Naive thymus-derived CD4-positive, alpha-beta T cell (primary cell): ENCODE data around the gene TCTN2. TPM values are rescaled to one million over a fixed set of nuclear protein-coding genes. Genes with fewer than 3 reads are reported as not detected.
A peak's percentile ranks its signal among the peaks of the same experiment; 100 is the strongest.

Experiments used
- ATAC-seq: fragments of 150-1000 bp; cut with Tn5 transposase; 2 replicates; pipeline ENCODE4 v1.10.0; 2021; ENCODE audit warnings: mild to moderate bottlenecking, moderate library complexity
- CTCF ChIA-PET: fragments of 350-600 bp; sonication (Branson Sonifier 250); formaldehyde crosslinking; loops from one replicate; lab custom pipeline; 2021; ENCODE audit warnings: antibody characterized with exemption; lab: Charles Lee
- POLR2A ChIA-PET: fragments of 350-600 bp; sonication (Branson Sonifier 250); formaldehyde crosslinking; loops from one replicate; lab custom pipeline; 2021; ENCODE audit warnings: antibody characterized with exemption, inconsistent platforms; lab: Charles Lee
- DNase-seq, 9 donors: peaks; one replicate each; pipeline versions ENCODE4 v3.0.0 to v3.0.0-alpha.2; 2020 to 2022; ENCODE audit warnings: mixed read lengths in 1 of 9
- H3K27ac ChIP-seq: one replicate; pipeline ENCODE4 v1.7.0; 2013; ENCODE audit warnings: mild to moderate bottlenecking, low read depth, low read length, moderate library complexity
- H3K27me3 ChIP-seq, 2 donors: one replicate each; pipeline ENCODE4 v1.7.0; 2013; ENCODE audit warnings: low read length in 2 of 2, mild to moderate bottlenecking in 2 of 2, moderate library complexity in 2 of 2; ENCODE audit not compliant: control insufficient read depth in 2 of 2, insufficient read depth in 2 of 2
- H3K36me3 ChIP-seq, 3 experiments: 1 replicate in 2 of 3; 2 replicates in 1 of 3; pipeline ENCODE4 v1.7.0; 2013; ENCODE audit warnings: low read length in 3 of 3, mild to moderate bottlenecking in 3 of 3, moderate library complexity in 1 of 3; ENCODE audit not compliant: insufficient read depth in 3 of 3, control insufficient read depth in 2 of 3
- H3K4me1 ChIP-seq, 2 donors: one replicate each; pipeline ENCODE4 v1.7.0; 2013; ENCODE audit warnings: low read length in 2 of 2, mild to moderate bottlenecking in 2 of 2, moderate library complexity in 1 of 2; ENCODE audit not compliant: control insufficient read depth in 2 of 2, insufficient read depth in 2 of 2
- H3K4me3 ChIP-seq: 2 replicates; pipeline ENCODE4 v1.7.0; 2013; ENCODE audit warnings: mild to moderate bottlenecking, low read length
- H3K9me3 ChIP-seq, 3 experiments: 1 replicate in 2 of 3; 2 replicates in 1 of 3; pipeline ENCODE4 v1.7.0; 2013; ENCODE audit warnings: low read length in 3 of 3; ENCODE audit not compliant: control insufficient read depth in 2 of 3
- H3K27ac Mint-ChIP-seq, 9 donors: one replicate each; pipeline ENCODE4 v1.8.0; 2020 to 2022; ENCODE audit warnings: mixed read lengths in 9 of 9, mild to moderate bottlenecking in 8 of 9, moderate library complexity in 5 of 9, inconsistent platforms in 2 of 9
- H3K27me3 Mint-ChIP-seq, 5 donors: one replicate each; pipeline ENCODE4 v1.8.0; 2021 to 2022; ENCODE audit warnings: mixed read lengths in 5 of 5, mild to moderate bottlenecking in 1 of 5
- H3K36me3 Mint-ChIP-seq, 5 donors: one replicate each; pipeline ENCODE4 v1.8.0; 2020 to 2022; ENCODE audit warnings: mixed read lengths in 5 of 5, mild to moderate bottlenecking in 3 of 5, inconsistent platforms in 1 of 5
- H3K4me1 Mint-ChIP-seq, 7 donors: one replicate each; pipeline ENCODE4 v1.8.0; 2020 to 2022; ENCODE audit warnings: mixed read lengths in 7 of 7, mild to moderate bottlenecking in 3 of 7, inconsistent platforms in 1 of 7
- H3K4me3 Mint-ChIP-seq, 10 donors: one replicate each; pipeline ENCODE4 v1.8.0; 2020 to 2022; ENCODE audit warnings: mild to moderate bottlenecking in 10 of 10, mixed read lengths in 10 of 10, moderate library complexity in 6 of 10, inconsistent platforms in 2 of 10
- H3K9me3 Mint-ChIP-seq, 11 donors: one replicate each; pipeline ENCODE4 v1.8.0; 2020 to 2022; ENCODE audit warnings: mixed read lengths in 11 of 11, mild to moderate bottlenecking in 4 of 11, inconsistent platforms in 1 of 11, moderate library complexity in 1 of 11
- intact Hi-C, 2 donors: fragments of 100-400 bp; cut with micrococcal nuclease; formaldehyde crosslinking; loops; one replicate each; pipeline ENCODE4 v1.15.1; 2023
- polyA plus RNA-seq, 2 donors: library from polyadenylated mRNA; unstranded; fragments of 300-500 nt; fragmentation: Illumina TruSeq; gene quantifications; one replicate each; pipeline ENCODE4 v1.2.3, GENCODE V29; 2021
- total RNA-seq, 6 experiments: library from RNA in 5 of 6; stranded (reverse) in 5 of 6; gene quantifications; 1 replicate in 5 of 6; 2 replicates in 1 of 6; pipeline ENCODE4 v1.2.3 and lab custom pipeline; 2021 to 2026

The TCTN2 gene
- total and polyA plus RNA-seq, 7 experiments from 2014 or later: 1.1 to 9.1 (median 4.9) TPM

GRCh38 chr12:123726244-123726643 is 55.3 kb downstream of the TCTN2 start:
- Mint-ChIP-seq H3K27me3 (no peaks in the 10 kb centered on the region), H3K4me1 (peaks cover 4 to 25% (median 9%) of the 10 kb centered on the region in 7 donors), H3K9me3 (no peaks in the 10 kb centered on the region), H3K4me3 (no peak overlapping the region), H3K27ac (peak overlapping the region in 3 of 9 donors; percentile 4 to 28 (median 25)), H3K36me3 (peaks cover under 1 to 46% (median 27%) of the 10 kb centered on the region in 5 donors)
- Histone ChIP-seq H3K9me3 (no peaks in the 10 kb centered on the region), H3K4me3 (no peak overlapping the region), H3K36me3 (peaks cover 0 to 56% (median 14%) of the 10 kb centered on the region in 3 experiments), H3K4me1 (no peaks in the 10 kb centered on the region), H3K27me3 (no peaks in the 10 kb centered on the region), H3K27ac (no peak overlapping the region)
- intact Hi-C loops: no loop called here
- CTCF ChIA-PET: no interaction called here
- DNase-seq (no peak), ATAC-seq (no peak)
- POLR2A ChIA-PET: interaction anchor here (1.5 kb wide), 1 partner anchor 9 kb away, joined by 3 read pairs; no protein-coding TSS in a partner anchor

DNA sequence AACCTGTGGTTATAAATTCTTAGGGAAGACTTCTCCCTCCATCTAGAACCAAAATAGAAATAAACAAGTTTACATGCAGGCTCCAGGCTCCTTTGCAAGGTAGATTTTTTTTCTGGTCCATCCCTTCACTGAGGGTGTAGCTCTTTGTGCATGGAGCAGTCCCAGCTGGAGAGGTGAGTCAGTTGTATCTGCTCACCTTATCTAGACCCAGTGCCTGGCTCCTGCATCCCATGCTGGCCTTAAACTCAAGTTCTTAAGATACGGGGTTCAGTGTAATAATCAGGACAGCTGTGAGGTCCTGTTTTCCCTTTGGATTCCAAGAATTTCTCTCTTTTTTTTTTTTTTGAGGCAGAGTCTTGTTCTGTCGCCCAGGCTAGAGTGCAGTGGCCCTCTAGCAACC is 56.0 kb downstream of the TCTN2 start:
- Histone ChIP-seq H3K27me3 (no peaks in the 10 kb centered on the region), H3K27ac (no peak overlapping the region), H3K36me3 (peaks cover 0 to 58% (median 12%) of the 10 kb centered on the region in 3 experiments), H3K4me1 (no peaks in the 10 kb centered on the region), H3K9me3 (no peaks in the 10 kb centered on the region), H3K4me3 (no peak overlapping the region)
- Mint-ChIP-seq H3K4me3 (no peak overlapping the region), H3K36me3 (peaks cover 8 to 53% (median 34%) of the 10 kb centered on the region in 5 donors), H3K4me1 (peaks cover 4 to 21% (median 10%) of the 10 kb centered on the region in 7 donors), H3K27ac (no peak overlapping the region), H3K27me3 (no peaks in the 10 kb centered on the region), H3K9me3 (no peaks in the 10 kb centered on the region)
- POLR2A ChIA-PET: no interaction called here
- CTCF ChIA-PET: no interaction called here
- intact Hi-C loops: no loop called here
- ATAC-seq (no peak), DNase-seq (no peak)

GRCh38 chr12:123727878-123728277 is 57.0 kb downstream of the TCTN2 start:
- H3K36me3 Mint-ChIP-seq: peaks cover 13 to 58% (median 41%) of the 10 kb centered on the region in 5 donors
- peaks cover 0 to 60% (median 12%) of the 10 kb centered on the region in 3 experiments for H3K36me3 ChIP-seq
- H3K4me1 ChIP-seq: no peaks in the 10 kb centered on the region
- H3K9me3 ChIP-seq: no peaks in the 10 kb centered on the region
- ChIA-PET POLR2A (no interaction called here), CTCF (no interaction called here)
- no peak for DNase-seq
- H3K27me3 ChIP-seq: no peaks in the 10 kb centered on the region
- peaks cover 4 to 18% (median 9%) of the 10 kb centered on the region in 7 donors for H3K4me1 Mint-ChIP-seq
- no peak overlapping the region for H3K27ac ChIP-seq
- no peak overlapping the region for H3K4me3 Mint-ChIP-seq
- ATAC-seq: no peak
- no peaks in the 10 kb centered on the region for H3K9me3 Mint-ChIP-seq
- intact Hi-C loops: no loop called here
- H3K4me3 ChIP-seq: no peak overlapping the region
- H3K27ac Mint-ChIP-seq: no peak overlapping the region
- H3K27me3 Mint-ChIP-seq: no peaks in the 10 kb centered on the region

DNA sequence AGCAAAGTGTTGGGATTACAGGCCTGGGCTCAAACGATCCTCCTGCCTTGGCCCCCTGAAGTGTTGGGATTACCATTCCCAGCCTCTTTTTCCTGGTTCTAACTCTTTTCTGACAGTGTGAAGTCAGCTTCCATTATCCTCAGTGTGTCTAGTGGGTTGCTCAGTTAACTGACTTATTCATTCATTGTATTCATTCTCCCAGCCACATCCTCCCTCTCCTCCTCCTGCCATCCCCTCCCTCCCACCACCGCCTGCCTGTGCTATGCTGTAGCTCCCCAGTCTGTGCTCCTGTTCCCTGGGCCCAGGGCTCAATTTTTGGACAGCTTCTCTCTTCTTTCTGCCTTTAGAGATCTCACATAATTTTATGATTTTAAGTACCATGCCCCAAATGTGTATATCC is 60.7 kb downstream of the TCTN2 start:
- Mint-ChIP-seq H3K27ac (peak overlapping the region in 1 of 9 donors; percentile 21), H3K4me3 (no peak overlapping the region), H3K4me1 (peaks cover 0 to 7% (median 0%) of the 10 kb centered on the region in 7 donors), H3K9me3 (no peaks in the 10 kb centered on the region), H3K36me3 (peaks cover 23 to 78% (median 52%) of the 10 kb centered on the region in 5 donors), H3K27me3 (no peaks in the 10 kb centered on the region)
- no peaks in the 10 kb centered on the region for H3K27me3 ChIP-seq
- H3K9me3 ChIP-seq: no peaks in the 10 kb centered on the region
- POLR2A ChIA-PET: no interaction called here
- H3K27ac ChIP-seq: no peak overlapping the region
- no peak for DNase-seq
- no peaks in the 10 kb centered on the region for H3K4me1 ChIP-seq
- ATAC-seq: no peak
- intact Hi-C loops: no loop called here
- H3K36me3 ChIP-seq: peaks cover 17 to 83% (median 23%) of the 10 kb centered on the region in 3 experiments
- CTCF ChIA-PET: interaction anchor here (0.6 kb wide), 1 partner anchor 738 kb away, joined by 3 read pairs; no protein-coding TSS in a partner anchor
- no peak overlapping the region for H3K4me3 ChIP-seq

DNA sequence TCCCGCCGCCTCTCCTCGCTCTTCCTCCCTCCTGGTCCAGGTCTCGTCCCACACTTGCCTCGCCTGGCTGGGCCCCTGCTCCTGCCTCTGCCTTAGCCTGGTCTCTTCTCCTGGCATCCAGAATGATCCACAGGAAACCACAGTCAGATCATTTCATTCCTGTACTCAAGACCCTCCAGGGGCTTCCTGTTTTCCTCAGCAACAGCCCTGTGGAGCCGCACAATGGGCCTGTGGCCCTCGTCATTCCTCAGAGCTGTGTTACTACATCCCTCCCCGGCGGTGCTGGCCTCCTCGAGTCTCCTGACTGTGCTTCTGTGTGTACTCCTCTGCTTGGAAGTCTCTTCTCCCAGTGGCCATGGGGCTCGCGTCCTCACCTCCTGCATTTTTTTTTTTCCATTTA is 61.3 kb downstream of the TCTN2 start:
- ChIA-PET CTCF (no interaction called here), POLR2A (no interaction called here)
- Histone ChIP-seq H3K9me3 (no peaks in the 10 kb centered on the region), H3K27ac (no peak overlapping the region), H3K4me3 (no peak overlapping the region), H3K36me3 (peaks cover 17 to 84% (median 25%) of the 10 kb centered on the region in 3 experiments), H3K27me3 (no peaks in the 10 kb centered on the region), H3K4me1 (no peaks in the 10 kb centered on the region)
- ATAC-seq (no peak), DNase-seq (no peak)
- intact Hi-C loops: no loop called here
- H3K9me3 Mint-ChIP-seq: no peaks in the 10 kb centered on the region
- peak overlapping the region in 1 of 10 donors; percentile 9 for H3K4me3 Mint-ChIP-seq
- peaks cover 0 to 9% (median 0%) of the 10 kb centered on the region in 7 donors for H3K4me1 Mint-ChIP-seq
- H3K36me3 Mint-ChIP-seq: peaks cover 23 to 81% (median 53%) of the 10 kb centered on the region in 5 donors
- peak overlapping the region in 1 of 9 donors; percentile 21 for H3K27ac Mint-ChIP-seq
- no peaks in the 10 kb centered on the region for H3K27me3 Mint-ChIP-seq

DNA sequence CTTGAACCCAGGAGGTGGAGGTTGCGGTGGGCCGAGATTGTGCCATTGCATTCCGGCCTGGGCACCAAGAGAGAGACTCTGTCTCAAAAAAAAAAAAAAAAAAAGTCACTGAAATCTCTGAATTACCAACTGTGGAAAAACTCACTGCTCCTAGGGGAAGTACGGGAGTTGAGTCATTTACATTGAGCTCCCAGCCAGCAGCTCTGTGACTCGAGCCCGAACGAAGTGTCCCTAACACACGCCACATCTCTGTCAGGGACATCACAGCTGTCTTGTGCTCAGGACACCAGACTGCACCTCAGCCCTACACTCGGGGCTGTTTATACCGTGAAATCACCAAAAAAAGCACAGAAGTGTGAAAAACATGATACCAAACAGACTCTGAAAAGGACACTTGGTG is 62.3 kb downstream of the TCTN2 start:
- POLR2A ChIA-PET: no interaction called here
- no peak overlapping the region for H3K4me3 Mint-ChIP-seq

GRCh38 chr12:123734268-123734667 is 63.4 kb downstream of the TCTN2 start:
- Mint-ChIP-seq H3K9me3 (no peaks in the 10 kb centered on the region), H3K4me3 (no peak overlapping the region), H3K27me3 (no peaks in the 10 kb centered on the region), H3K36me3 (peaks cover 26 to 74% (median 49%) of the 10 kb centered on the region in 5 donors), H3K27ac (no peak overlapping the region), H3K4me1 (peaks cover 0 to 9% (median 0%) of the 10 kb centered on the region in 7 donors)
- ATAC-seq (no peak), DNase-seq (no peak)
- no peak overlapping the region for H3K27ac ChIP-seq
- intact Hi-C loops: no loop called here
- CTCF ChIA-PET: no interaction called here
- H3K9me3 ChIP-seq: no peaks in the 10 kb centered on the region
- POLR2A ChIA-PET: no interaction called here
- H3K4me3 ChIP-seq: no peak overlapping the region
- no peaks in the 10 kb centered on the region for H3K4me1 ChIP-seq
- peaks cover 16 to 84% (median 22%) of the 10 kb centered on the region in 3 experiments for H3K36me3 ChIP-seq
- H3K27me3 ChIP-seq: no peaks in the 10 kb centered on the region

More for the DNA sequence above, 62.3 kb downstream of the TCTN2 start:
- Histone ChIP-seq H3K9me3 (no peaks in the 10 kb centered on the region), H3K27me3 (no peaks in the 10 kb centered on the region), H3K4me1 (no peaks in the 10 kb centered on the region), H3K36me3 (peaks cover 17 to 84% (median 21%) of the 10 kb centered on the region in 3 experiments), H3K4me3 (no peak overlapping the region), H3K27ac (no peak overlapping the region)
- Mint-ChIP-seq H3K27ac (no peak overlapping the region), H3K27me3 (no peaks in the 10 kb centered on the region), H3K4me1 (peaks cover 0 to 9% (median 0%) of the 10 kb centered on the region in 7 donors), H3K9me3 (no peaks in the 10 kb centered on the region), H3K36me3 (peaks cover 23 to 77% (median 51%) of the 10 kb centered on the region in 5 donors)
- ATAC-seq (no peak), DNase-seq (no peak)
- intact Hi-C loops: no loop called here
- CTCF ChIA-PET: no interaction called here
